HG03280 (cell line): ENCODE data around the gene ARMC8.

Experiments
- ATAC-seq: cut with Tn5 transposase; IDR thresholded peaks from one replicate; pipeline ENCODE4 v1.9.1; 2021; ENCODE audit warnings: mild to moderate bottlenecking, moderate library complexity; ENCODE audit not compliant: unreplicated experiment

The ARMC8 gene

GRCh38 chr3:138340511-138340910 is 153.4 kb downstream of the ARMC8 start:
- ATAC-seq: no peak

GRCh38 chr3:138344754-138345153 is 157.7 kb downstream of the ARMC8 start:
- no peak for ATAC-seq
